Bronchial epithelial cell (primary cell): Measurements from ENCODE around the gene SSH2. TPM values are rescaled to one million over a fixed set of nuclear protein-coding genes. Genes with fewer than 3 reads are reported as not detected.

Experiments used
- DNase-seq: peaks from one replicate; pipeline ENCODE4 v3.0.0-alpha.2; 2010; ENCODE audit warnings: low read depth
- FAIRE-seq: peaks from 2 replicates; lab custom pipeline; 2011; peaks lifted over from hg19 to GRCh38; lab: Jason Lieb, UNC
- H3K27me3 ChIP-seq: 2 replicates; pipeline ENCODE4 v1.5.1; 2011; ENCODE audit warnings: low read length; ENCODE audit not compliant: control insufficient read depth, insufficient read depth
- H3K36me3 ChIP-seq: 2 replicates; pipeline ENCODE4 v1.5.1; 2011; ENCODE audit warnings: low read length; ENCODE audit not compliant: control insufficient read depth, insufficient read depth
- H3K4me3 ChIP-seq: 2 replicates; pipeline ENCODE4 v1.5.1; 2011; ENCODE audit warnings: mild to moderate bottlenecking, low read depth, low read length, control low read depth
- CTCF ChIP-seq: IDR thresholded peaks from 2 replicates; pipeline ENCODE4 v1.5.1; 2011; ENCODE audit warnings: mild to moderate bottlenecking, moderate library complexity, low read length, control low read depth, inconsistent platforms; ENCODE audit not compliant: insufficient read depth, severe bottlenecking
- total RNA-seq: library from RNA; depleted of rRNA; stranded (reverse); fragments of >200 nt; gene quantifications from 2 replicates; pipeline ENCODE4 v1.2.1, GENCODE V29; 2014

SSH2 gene
- total RNA-seq, 1 donor from 2014 or later = 3.7 TPM

- H3K36me3 ChIP-seq = no peaks in the 10 kb centered on the region
- no peak for TF ChIP-seq CTCF
- no peaks in the 10 kb centered on the region for H3K27me3 ChIP-seq
- FAIRE-seq (no peak), DNase-seq (no peak)
- no peak overlapping the region for H3K4me3 ChIP-seq
Observed at GRCh38 chr17:29640981-29641642, 288.9 kb downstream of the SSH2 start.

- Histone ChIP-seq H3K27me3 (no peaks in the 10 kb centered on the region), H3K4me3 (no peak overlapping the region), H3K36me3 (no peaks in the 10 kb centered on the region)
- no peak for FAIRE-seq
- TF ChIP-seq CTCF = no peak
- DNase-seq = peak; percentile 66
Observed at GRCh38 chr17:29640413-29640812, 289.6 kb downstream of the SSH2 start.

- no peak for TF ChIP-seq CTCF
- H3K27me3 ChIP-seq = no peaks in the 10 kb centered on the region
- H3K36me3 ChIP-seq = peaks cover 4% of the 10 kb centered on the region
- FAIRE-seq = no peak
- no peak for DNase-seq
- H3K4me3 ChIP-seq = no peak overlapping the region
Observed at GRCh38 chr17:29633886-29634285, 296.1 kb downstream of the SSH2 start.

- Histone ChIP-seq H3K36me3 (peaks cover 4% of the 10 kb centered on the region), H3K4me3 (no peak overlapping the region), H3K27me3 (no peaks in the 10 kb centered on the region)
- no peak for TF ChIP-seq CTCF
- FAIRE-seq (no peak), DNase-seq (no peak)
Observed at GRCh38 chr17:29630630-29631193, 299.3 kb downstream of the SSH2 start.

GRCh38 chr17:29629839-29630238 is 300.2 kb downstream of the SSH2 start:
- Histone ChIP-seq H3K4me3 (no peak overlapping the region), H3K27me3 (no peaks in the 10 kb centered on the region), H3K36me3 (peaks cover 4% of the 10 kb centered on the region)
- no peak for FAIRE-seq
- no peak for TF ChIP-seq CTCF
- DNase-seq = no peak

- no peak for TF ChIP-seq CTCF
- DNase-seq = no peak
- Histone ChIP-seq H3K27me3 (no peaks in the 10 kb centered on the region), H3K4me3 (no peak overlapping the region), H3K36me3 (peaks cover 4% of the 10 kb centered on the region)
- no peak for FAIRE-seq
Observed at GRCh38 chr17:29628644-29629043, 301.4 kb downstream of the SSH2 start.
